Adrenal gland (tissue), 5 donors: ENCODE data around the gene IL10.

ENCODE experiments used
- CTCF ChIP-seq, 6 experiments: fragments of 450-650 bp in 4 of 6; fragments of 200-600 bp in 2 of 6; sonication (generic) in 1 of 6; IDR thresholded peaks; 1 replicate in 5 of 6; 2 replicates in 1 of 6; pipeline versions ENCODE4 v1.5.1 to v1.8.0; 2016 to 2021; ENCODE audit warnings: antibody characterized with exemption in 6 of 6, mild to moderate bottlenecking in 2 of 6, moderate library complexity in 1 of 6
- POLR2A ChIP-seq, 2 donors: fragments of 450-650 bp; IDR thresholded peaks; one replicate each; pipeline ENCODE4 v1.6.1; 2017; ENCODE audit warnings: antibody characterized with exemption in 2 of 2, mild to moderate bottlenecking in 2 of 2, moderate library complexity in 1 of 2
- donor health status: DM: no; HTN: no; CAD: no.

GRCh38 chr1:206752481-206752880 is 19.8 kb downstream of the IL10 start:
- TF ChIP-seq CTCF (IDR thresholded peaks at IDR 0.05) (no peak), POLR2A (IDR thresholded peaks at IDR 0.05) (no peak)
